ENCODE data around the gene FOXK1.

The FOXK1 gene

GRCh38 chr7:4699841-4700240 is 17.7 kb downstream of the FOXK1 start:
- no peak for DNase-seq

- no peak for DNase-seq
Observed at GRCh38 chr7:4700577-4701235, 18.6 kb downstream of the FOXK1 start.

GRCh38 chr7:4702961-4703512 is 20.9 kb downstream of the FOXK1 start:
- DNase-seq, result no peak

- no peak for DNase-seq
Observed at GRCh38 chr7:4703532-4703931, 21.4 kb downstream of the FOXK1 start.

GRCh38 chr7:4706384-4707216 is 24.5 kb downstream of the FOXK1 start:
- no peak for DNase-seq

GRCh38 chr7:4707217-4707741 is 25.2 kb downstream of the FOXK1 start:
- no peak for DNase-seq

- DNase-seq, result no peak
Observed at GRCh38 chr7:4707980-4708411, 25.9 kb downstream of the FOXK1 start.

GRCh38 chr7:4709187-4709586 is 27.1 kb downstream of the FOXK1 start:
- no peak for DNase-seq

- no peak for DNase-seq
Observed at GRCh38 chr7:4711093-4711492, 29.0 kb downstream of the FOXK1 start.

- DNase-seq, result no peak
Observed at GRCh38 chr7:4711634-4712033, 29.5 kb downstream of the FOXK1 start.

- DNase-seq, result no peak
Observed at GRCh38 chr7:4712281-4713182, 30.4 kb downstream of the FOXK1 start.

- DNase-seq, result no peak
Observed at GRCh38 chr7:4713183-4713784, 31.2 kb downstream of the FOXK1 start.

- no peak for DNase-seq
Observed at GRCh38 chr7:4714161-4714700, 32.1 kb downstream of the FOXK1 start.

GRCh38 chr7:4714767-4715409 is 32.8 kb downstream of the FOXK1 start:
- DNase-seq, result no peak

- DNase-seq, result no peak
Observed at GRCh38 chr7:4715410-4715776, 33.3 kb downstream of the FOXK1 start.

- DNase-seq, result no peak
Observed at GRCh38 chr7:4716946-4717795, 35.1 kb downstream of the FOXK1 start.

- no peak for DNase-seq
Observed at GRCh38 chr7:4718075-4718474, 36.0 kb downstream of the FOXK1 start.

- no peak for DNase-seq
Observed at GRCh38 chr7:4720225-4720624, 38.1 kb downstream of the FOXK1 start.

- DNase-seq, result no peak
Observed at GRCh38 chr7:4722308-4722707, 40.2 kb downstream of the FOXK1 start.

- no peak for DNase-seq
Observed at GRCh38 chr7:4722960-4723630, 41.0 kb downstream of the FOXK1 start.
